GM23248 (cell line): ENCODE data around the gene PRR5. TPM values are rescaled to one million over a fixed set of nuclear protein-coding genes. Genes with fewer than 3 reads are reported as not detected.

ENCODE experiments used
- DNase-seq: peaks from one replicate; pipeline ENCODE4 v3.0.0-alpha.2; 2015
- H2AFZ ChIP-seq: fragments of 200-600 bp; sonication (generic); 2 replicates; pipeline ENCODE4 v1.6.1; 2016; ENCODE audit warnings: antibody characterized with exemption
- H3F3A ChIP-seq: fragments of 200-600 bp; sonication (generic); 2 replicates; pipeline ENCODE4 v1.6.1; 2016; ENCODE audit warnings: mild to moderate bottlenecking, antibody characterized with exemption, mixed run types; ENCODE audit not compliant: insufficient read depth
- H3K27ac ChIP-seq: fragments of 200-600 bp; sonication (generic); 2 replicates; pipeline ENCODE4 v1.5.1; 2016; ENCODE audit warnings: mild to moderate bottlenecking
- H3K27me3 ChIP-seq: fragments of 200-600 bp; sonication (generic); replicated peaks from 2 replicates; pipeline ENCODE4 v1.6.1; 2016; ENCODE audit warnings: mild to moderate bottlenecking; ENCODE audit not compliant: insufficient read depth
- H3K36me3 ChIP-seq: fragments of 200-600 bp; sonication (generic); 2 replicates; pipeline ENCODE4 v1.6.1; 2016; ENCODE audit warnings: low read depth, mild to moderate bottlenecking
- H3K4me1 ChIP-seq: fragments of 200-600 bp; sonication (generic); 2 replicates; pipeline ENCODE4 v1.6.1; 2016; ENCODE audit warnings: mild to moderate bottlenecking; ENCODE audit not compliant: insufficient read depth
- H3K4me2 ChIP-seq: fragments of 200-600 bp; sonication (generic); one replicate; pipeline ENCODE4 v1.6.1; 2016; ENCODE audit warnings: mild to moderate bottlenecking; ENCODE audit not compliant: unreplicated experiment
- H3K4me3 ChIP-seq: fragments of 200-600 bp; sonication (generic); 2 replicates; pipeline ENCODE4 v1.5.1; 2016; ENCODE audit warnings: mild to moderate bottlenecking
- H3K79me2 ChIP-seq: fragments of 200-600 bp; sonication (generic); 2 replicates; pipeline ENCODE4 v1.6.1; 2016; ENCODE audit warnings: mild to moderate bottlenecking; ENCODE audit not compliant: insufficient read depth
- H3K9ac ChIP-seq: fragments of 200-600 bp; sonication (generic); 2 replicates; pipeline ENCODE4 v1.6.1; 2016; ENCODE audit warnings: mild to moderate bottlenecking
- H3K9me2 ChIP-seq: fragments of 200-600 bp; sonication (generic); 2 replicates; pipeline ENCODE4 v1.6.1; 2016; ENCODE audit warnings: mixed run types, mild to moderate bottlenecking, moderate library complexity; ENCODE audit not compliant: insufficient read depth
- H3K9me3 ChIP-seq: fragments of 200-600 bp; sonication (generic); one replicate; pipeline ENCODE4 v1.6.1; 2017; ENCODE audit warnings: low read depth
- H4K20me1 ChIP-seq: fragments of 200-600 bp; sonication (generic); 2 replicates; pipeline ENCODE4 v1.6.0; 2016; ENCODE audit not compliant: insufficient read depth
- EZH2 ChIP-seq: fragments of 200-600 bp; sonication (generic); IDR thresholded peaks from 2 replicates; pipeline ENCODE4 v1.6.1; 2018; ENCODE audit warnings: antibody characterized with exemption, mild to moderate bottlenecking; ENCODE audit not compliant: insufficient read depth, poor library complexity, severe bottlenecking
- EZH2phosphoT487 ChIP-seq: fragments of 200-600 bp; sonication (generic); IDR thresholded peaks from 2 replicates; pipeline ENCODE4 v1.6.1; 2018; ENCODE audit warnings: antibody characterized with exemption, moderate library complexity, mild to moderate bottlenecking, low read depth; ENCODE audit not compliant: insufficient read depth
- whole genome bisulfite sequencing, 2 experiments: methylation state at CpG; one replicate each; pipeline ENCODE4 v1.1.6; 2015 to 2017; ENCODE audit warnings: low lambda C conversion rate in 2 of 2, low coverage in 1 of 2; ENCODE audit errors: missing lambda C conversion rate in 2 of 2; 5-methylcytosine and 5-hydroxymethylcytosine counted together
- in situ Hi-C: fragments of 300-500 bp; cut with MboI; formaldehyde crosslinking; loops from 2 replicates; pipeline ENCODE4 v1.15.0; 2020
- polyA plus RNA-seq: library from polyadenylated mRNA; unstranded; fragments of >200 nt; fragmentation: Nextera tagmentation; extraction: Ambion mirVana; gene quantifications from 2 replicates; pipeline ENCODE4 v1.2.1, GENCODE V29; 2016
- total RNA-seq: library from RNA; depleted of rRNA; stranded (reverse); fragments of >200 nt; shearing (Covaris generic); gene quantifications from 2 replicates; pipeline ENCODE4 v1.2.3, GENCODE V29; 2014

The PRR5 gene
- total and polyA plus RNA-seq, 2 experiments from 2014 or later, result 18.9 to 20.0 TPM

DNA sequence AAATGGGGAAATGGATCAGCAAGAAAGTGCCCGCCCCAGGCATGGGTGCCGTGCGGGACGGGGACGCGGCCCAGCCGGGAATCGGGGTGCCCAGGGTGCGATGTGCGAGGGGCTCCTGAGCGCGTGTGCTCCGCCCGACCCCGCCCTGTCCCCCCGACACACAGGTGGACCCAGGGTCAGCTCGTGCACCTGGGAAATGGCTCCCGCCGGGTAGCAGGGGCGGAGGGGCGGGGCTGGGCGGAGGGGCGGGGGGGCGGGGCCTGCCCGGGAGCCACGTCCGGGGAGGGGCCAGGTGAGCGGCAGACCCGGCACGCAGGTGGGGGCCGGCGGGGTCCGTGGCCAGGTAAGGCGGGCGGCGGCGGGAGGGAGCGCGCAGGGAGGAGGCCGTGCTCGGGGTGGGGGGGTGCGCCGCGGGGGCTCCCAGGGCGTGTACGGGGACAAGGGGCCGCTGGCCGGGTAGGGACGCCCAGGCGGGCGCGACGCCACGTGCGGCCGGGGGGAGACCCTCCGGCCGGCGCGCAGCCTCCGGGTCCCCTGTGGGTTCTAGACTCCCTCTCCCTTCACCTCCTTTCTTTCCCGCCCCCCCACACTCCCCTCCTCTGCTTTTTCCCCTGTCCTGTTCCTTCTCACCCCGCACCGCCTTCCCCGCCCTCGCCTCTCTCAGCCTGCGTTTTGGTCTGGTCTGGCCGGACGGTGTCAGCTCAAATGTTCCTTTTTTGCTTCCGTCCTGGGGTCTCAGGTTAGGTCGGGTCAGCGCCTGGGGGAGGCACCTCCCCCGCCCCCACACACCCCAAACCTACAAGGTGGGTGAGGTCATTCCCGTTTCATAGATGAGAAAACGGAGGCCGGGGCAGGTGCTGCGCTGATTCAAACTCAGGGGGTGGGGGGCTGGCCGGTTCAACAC lies 50.5 kb downstream of the PRR5 start, which contains the start of gene ARHGAP8:
ARHGAP8 (plus strand) TSS at position 291 of the 904 bp plus-strand sequence. CDS start 33,953 bp downstream, outside the sequence.
- no peaks in the 10 kb centered on the region for H3K4me1 ChIP-seq
- no peaks in the 10 kb centered on the region for H3K9me3 ChIP-seq
- no peak within 1 kb of the TSS for H3K4me3 ChIP-seq
- in situ Hi-C loops, result no loop called here
- H3K27me3 ChIP-seq, result peaks cover 40% of the 10 kb centered on the region
- no peaks in the 10 kb centered on the region for H3K79me2 ChIP-seq
- H3K36me3 ChIP-seq, result no peaks in the 10 kb centered on the region
- no peaks in the 10 kb centered on the region for H3F3A ChIP-seq
- no peak within 1 kb of the TSS for H3K4me2 ChIP-seq
- no peaks in the 10 kb centered on the region for H3K9me2 ChIP-seq
- no peaks in the 10 kb centered on the region for H4K20me1 ChIP-seq
- no peak within 1 kb of the TSS for H2AFZ ChIP-seq
- H3K9ac ChIP-seq, result no peak within 1 kb of the TSS
- WGBS, 2 experiments, result 14 to 19% methylated on average over 36 to 69 of the region's 78 CpGs
- DNase-seq, result no peak
- 0 out of 2 replicates have a peak, but pooled peaks have one; percentile 43 for TF ChIP-seq EZH2phosphoT487
- TF ChIP-seq EZH2, result peak; percentile 65
- no peak within 1 kb of the TSS for H3K27ac ChIP-seq

DNA sequence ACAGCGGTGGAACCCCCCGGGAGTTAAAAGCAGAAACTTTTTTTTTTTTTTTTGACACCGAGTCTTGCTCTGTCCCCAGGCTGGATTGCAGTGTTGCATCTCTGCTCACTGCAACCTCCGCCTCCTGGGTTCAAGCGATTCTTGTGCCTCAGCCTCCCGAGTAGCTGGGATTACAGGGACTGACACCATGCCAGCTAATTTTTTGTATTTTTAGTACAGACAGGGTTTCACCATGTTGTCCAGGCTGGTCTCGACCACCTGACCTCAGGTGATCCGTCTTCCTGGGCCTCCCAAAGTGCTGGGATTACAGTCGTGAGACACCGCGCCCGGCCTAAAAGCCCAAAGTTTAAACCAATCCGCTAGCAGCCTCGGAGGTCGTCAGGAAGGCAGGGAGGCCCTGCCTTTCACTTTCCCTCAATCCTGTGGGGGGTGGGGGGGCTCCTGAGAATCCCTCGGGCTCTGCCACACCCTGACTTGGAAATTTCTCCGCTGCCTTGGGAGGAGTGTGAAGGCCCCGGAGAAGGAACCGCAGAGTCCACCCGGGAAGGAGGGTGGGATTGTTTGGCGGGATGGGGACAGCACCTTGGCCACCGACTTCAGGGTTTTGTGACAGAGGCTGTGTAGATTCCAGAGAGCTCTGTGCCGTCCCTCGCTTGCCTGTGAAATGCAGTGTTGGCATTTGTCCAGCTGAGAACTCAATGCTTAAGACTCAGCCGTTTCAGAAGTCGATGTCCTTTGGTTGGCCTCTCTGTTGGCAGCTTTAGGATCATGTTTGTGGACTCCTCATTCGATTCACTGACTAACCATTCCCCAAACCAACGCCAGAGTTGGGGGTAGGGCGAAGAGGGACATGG lies 51.4 kb downstream of the PRR5 start:
- WGBS, 2 experiments, result 37 to 49% methylated on average over 27 to 29 of the region's 29 CpGs
- H3K27ac ChIP-seq, result no peak overlapping the region

DNA sequence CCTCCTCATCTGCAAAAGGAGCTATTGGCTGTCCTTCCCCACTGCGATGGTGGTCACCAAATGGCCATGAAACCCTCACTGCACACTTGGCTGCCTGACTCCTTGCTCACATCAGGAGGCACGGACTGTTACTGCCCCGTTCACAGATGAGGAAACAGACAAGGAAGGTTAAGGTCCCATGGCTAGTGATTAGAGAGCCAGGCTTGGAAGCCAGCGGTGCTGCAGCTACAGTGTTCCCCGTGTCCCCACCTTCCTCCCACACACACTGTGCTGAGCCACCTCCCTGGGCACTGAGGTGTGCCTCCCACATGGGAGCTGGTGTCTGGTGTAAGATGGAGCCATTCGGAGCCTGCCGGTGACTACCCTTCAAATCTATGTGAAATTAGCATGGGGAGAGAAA lies 53.0 kb downstream of the PRR5 start:
- Histone ChIP-seq H3K9ac (no peak overlapping the region), H3K27ac (no peak overlapping the region), H3K4me3 (no peak overlapping the region), H3K9me2 (no peaks in the 10 kb centered on the region), H3K36me3 (no peaks in the 10 kb centered on the region), H2AFZ (no peak overlapping the region), H3K27me3 (peaks cover 36% of the 10 kb centered on the region), H3F3A (no peaks in the 10 kb centered on the region), H3K9me3 (no peaks in the 10 kb centered on the region), H4K20me1 (no peaks in the 10 kb centered on the region), H3K4me2 (no peak overlapping the region), H3K4me1 (no peaks in the 10 kb centered on the region), H3K79me2 (no peaks in the 10 kb centered on the region)
- WGBS, 2 experiments, result 63 to 65% methylated on average over 7 of the region's 7 CpGs
- in situ Hi-C loops, result no loop called here
- DNase-seq, result no peak
- no peak for TF ChIP-seq EZH2phosphoT487

More for the DNA sequence above, 51.4 kb downstream of the PRR5 start:
- Histone ChIP-seq H2AFZ (no peak overlapping the region), H3K79me2 (no peaks in the 10 kb centered on the region), H3K4me2 (no peak overlapping the region), H3K4me1 (no peaks in the 10 kb centered on the region), H4K20me1 (no peaks in the 10 kb centered on the region), H3K9me2 (no peaks in the 10 kb centered on the region), H3K9ac (no peak overlapping the region), H3K4me3 (no peak overlapping the region), H3K36me3 (no peaks in the 10 kb centered on the region), H3K27me3 (peaks cover 40% of the 10 kb centered on the region), H3K9me3 (no peaks in the 10 kb centered on the region), H3F3A (no peaks in the 10 kb centered on the region)
- TF ChIP-seq EZH2phosphoT487 (0 out of 2 replicates have a peak, but pooled peaks have one; percentile 3), EZH2 (no peak)
- in situ Hi-C loops, result no loop called here
- DNase-seq, result peak; percentile 60

DNA sequence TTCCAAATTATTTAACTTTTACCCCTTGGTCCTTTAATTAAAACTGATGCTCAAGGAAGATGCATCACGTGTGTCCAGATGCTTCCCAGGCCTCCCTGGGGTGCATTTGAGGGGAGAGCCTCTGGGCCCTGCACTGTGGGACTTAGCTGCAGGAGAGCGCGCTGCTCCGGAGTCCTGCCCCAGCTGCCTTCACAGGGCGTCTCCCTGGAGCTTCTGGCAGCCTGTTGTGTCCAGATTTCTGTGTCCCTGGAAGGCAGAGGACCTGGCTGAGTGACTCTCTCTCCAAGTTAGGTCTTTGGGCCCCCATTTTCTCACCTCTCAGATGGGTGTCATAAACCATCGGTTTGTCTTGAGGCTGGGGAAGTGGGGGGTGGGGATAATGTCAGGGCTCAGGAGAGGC lies 53.4 kb downstream of the PRR5 start:
- H3K36me3 ChIP-seq, result no peaks in the 10 kb centered on the region
- no peaks in the 10 kb centered on the region for H4K20me1 ChIP-seq
- peaks cover 32% of the 10 kb centered on the region for H3K27me3 ChIP-seq
- in situ Hi-C loops, result no loop called here
- no peak for DNase-seq
- H3F3A ChIP-seq, result no peaks in the 10 kb centered on the region
- no peaks in the 10 kb centered on the region for H3K79me2 ChIP-seq
- no peak overlapping the region for H2AFZ ChIP-seq
- no peak overlapping the region for H3K4me3 ChIP-seq
- no peak overlapping the region for H3K4me2 ChIP-seq
- no peak overlapping the region for H3K27ac ChIP-seq
- no peaks in the 10 kb centered on the region for H3K9me2 ChIP-seq
- no peaks in the 10 kb centered on the region for H3K4me1 ChIP-seq
- WGBS, 2 experiments, result 39 to 45% methylated on average over 6 of the region's 6 CpGs
- no peak for TF ChIP-seq EZH2
- TF ChIP-seq EZH2phosphoT487, result no peak
- H3K9ac ChIP-seq, result no peak overlapping the region
- no peaks in the 10 kb centered on the region for H3K9me3 ChIP-seq
